Heart right ventricle (tissue), 16 donors: Measurements from ENCODE around the gene MED4. TPM values are rescaled to one million over a fixed set of nuclear protein-coding genes. Genes with fewer than 3 reads are reported as not detected.

Experiments used
- ATAC-seq, 8 donors: fragments of 200-7000 bp; cut with Tn5 transposase; one replicate each; pipeline ENCODE4 v1.9.1; 2020; ENCODE audit warnings: mild to moderate bottlenecking in 8 of 8, moderate library complexity in 8 of 8, moderate number of reproducible peaks in 1 of 8
- DNase-seq, 2 donors: peaks; one replicate each; pipeline ENCODE4 v3.0.0-alpha.2; 2020
- H3K27ac ChIP-seq, 10 donors: fragments of 200-600 bp; sonication (generic) in 2 of 10; one replicate each; pipeline versions ENCODE4 v1.5.0 to v1.8.0; 2020 to 2022; ENCODE audit warnings: mild to moderate bottlenecking in 3 of 10
- H3K27me3 ChIP-seq, 7 donors: fragments of 200-600 bp; one replicate each; pipeline ENCODE4 v1.8.0; 2021 to 2022; ENCODE audit warnings: mild to moderate bottlenecking in 2 of 7
- H3K36me3 ChIP-seq, 9 donors: fragments of 200-600 bp; sonication (generic) in 1 of 9; one replicate each; pipeline versions ENCODE4 v1.5.0 to v1.8.0; 2020 to 2022; ENCODE audit warnings: mild to moderate bottlenecking in 2 of 9
- H3K4me1 ChIP-seq, 9 donors: fragments of 200-600 bp; sonication (generic) in 1 of 9; one replicate each; pipeline versions ENCODE4 v1.5.0 to v1.8.0; 2020 to 2022; ENCODE audit warnings: mild to moderate bottlenecking in 4 of 9
- H3K4me3 ChIP-seq, 10 donors: fragments of 200-600 bp; sonication (generic) in 2 of 10; one replicate each; pipeline versions ENCODE4 v1.5.0 to v1.8.0; 2020 to 2022; ENCODE audit warnings: mild to moderate bottlenecking in 7 of 10, moderate library complexity in 2 of 10
- H3K9me3 ChIP-seq, 11 donors: fragments of 200-600 bp in 10 of 11; sonication (generic) in 2 of 11; one replicate each; pipeline versions ENCODE4 v1.5.0 to v1.8.0; 2013 to 2022; ENCODE audit warnings: mild to moderate bottlenecking in 2 of 11, control low read depth in 1 of 11, moderate library complexity in 1 of 11
- WGBS, 2 donors: extraction: QIAGEN DNeasy Blood & Tissue Kit; methylation state at CpG; one replicate each; pipeline ENCODE4 v1.1.7; 2013; ENCODE audit warnings: inconsistent platforms in 1 of 2; 5-methylcytosine and 5-hydroxymethylcytosine counted together
- intact Hi-C, 10 donors: fragments of 100-400 bp; cut with DNase I; formaldehyde crosslinking; loops; one replicate each; pipeline versions ENCODE4 v1.11.1 to v1.14.2; 2022
- polyA plus RNA-seq, 2 donors: library from polyadenylated mRNA; stranded (reverse); fragments of 200-250 nt; gene quantifications; one replicate each; pipeline ENCODE4 v1.2.3, GENCODE V29; 2013
- total RNA-seq, 10 donors: library from RNA; stranded (reverse); fragmentation: NEBNext Ultra II Directional in 3 of 10; extraction: Animal tissue kit (Norgen Biotek cat#: 25700) in 3 of 10; gene quantifications; one replicate each; pipeline versions ENCODE4 v1.2.1 to v1.2.4, GENCODE V29; 2021 to 2023
- TF ChIP-seq, protein P1 (sequence below), 9 donors: fragments of 200-600 bp; sonication (generic) in 2 of 9; IDR thresholded peaks; one replicate each; pipeline versions ENCODE4 v1.5.0 to v1.8.0; 2021 to 2022; ENCODE audit warnings: antibody characterized with exemption in 9 of 9, mild to moderate bottlenecking in 5 of 9, moderate library complexity in 1 of 9
- donor health status: Arrhythmogenic right ventricular cardiomyopathy.
- donor health status: ischemic (EF 13 %, LVEDD 7.1; RV severe dilation, severe dysfunction).
- donor health status: healthy with polysubstance abuse.
- donor health status: DM: no; HTN: yes; CAD: no.
- donor health status: DM: no; HTN: no; CAD: no.
- donor health status: ischemic (EF 25% LVEDD 6.9; RV normal size, moderate dysfunction).
- donor health status: ischemic (EF 25% LVEDD 5.7; RV mildly dilated, moderate dysfunction).
- donor health status: healthy.
- donor health status: DM: yes; HTN: yes; CAD: no.
- donor health status: Ischemic cardiomyopathy.
- donor health status: ischemic (EF 35%, LVEDD 5.7; RV mildly dilated, moderate dysfunction).
- donor health status: nonischemic (EF 11% LVEDD 7.7; RV severe dilation, severe dysfunction).
- donor health status: DM: yes; HTN: yes; CAD: no.
- donor health status: PGD.
- donor health status: ischemic (EF 29% LVEDD 5.4; RV normal size, mild dysfunction).
- donor health status: nonischemic (EF 23%, LVEDD 6.1; RV moderate dilation, normal function).

Gene MED4
- total and polyA plus RNA-seq, 12 donors = 42.7 to 57.7 (median 47.5) TPM

DNA sequence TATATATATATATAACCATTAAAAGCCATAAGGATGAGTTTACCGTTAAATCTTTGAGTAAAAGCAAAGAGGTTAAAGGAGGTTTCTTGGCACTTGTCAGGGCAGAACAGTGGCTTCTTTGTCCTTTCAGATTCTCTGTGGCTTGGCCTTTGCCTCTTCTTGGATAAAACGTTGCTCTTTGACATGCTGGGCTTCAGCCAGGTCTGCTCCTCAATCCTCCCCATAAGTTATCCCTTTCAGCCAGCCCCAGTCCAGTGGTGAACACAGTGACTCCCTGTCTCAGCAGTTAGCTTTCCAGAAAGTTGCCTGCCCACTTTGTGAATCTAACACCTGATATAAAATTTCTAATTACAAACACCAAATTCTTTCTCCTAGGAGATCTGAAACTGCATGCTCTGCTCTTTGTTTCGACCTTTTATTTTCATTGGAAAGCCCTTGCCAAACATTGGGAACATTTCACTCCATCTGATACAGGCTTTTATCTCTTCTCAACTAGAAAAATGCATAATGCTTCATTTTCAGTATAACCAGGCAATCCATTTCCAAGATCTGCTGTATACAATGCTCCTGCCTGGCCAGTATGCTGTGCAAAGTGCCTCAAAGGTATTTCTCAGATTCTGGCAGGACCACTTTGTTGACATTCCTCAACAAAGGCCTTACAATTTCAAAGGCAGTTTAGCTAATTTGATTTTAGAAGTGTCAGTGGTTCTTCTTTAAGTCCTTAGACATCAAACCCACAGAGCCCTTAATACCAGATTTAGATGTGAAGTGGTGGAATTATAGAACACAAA, 16.2 kb upstream of the MED4 start:
- intact Hi-C loops = no loop called here
- WGBS, 2 donors = 38 to 45% methylated on average over 3 of the region's 3 CpGs
- ATAC-seq = peak; percentile 55 to 85 (median 78)
- Histone ChIP-seq H3K36me3 (no peaks in the 10 kb centered on the region), H3K27me3 (no peaks in the 10 kb centered on the region), H3K4me1 (peaks cover 0 to 55% (median 42%) of the 10 kb centered on the region in 9 donors), H3K4me3 (no peak overlapping the region), H3K27ac (peak overlapping the region; percentile 56 to 91 (median 76)), H3K9me3 (no peaks in the 10 kb centered on the region)
- TF ChIP-seq, protein P1, sequence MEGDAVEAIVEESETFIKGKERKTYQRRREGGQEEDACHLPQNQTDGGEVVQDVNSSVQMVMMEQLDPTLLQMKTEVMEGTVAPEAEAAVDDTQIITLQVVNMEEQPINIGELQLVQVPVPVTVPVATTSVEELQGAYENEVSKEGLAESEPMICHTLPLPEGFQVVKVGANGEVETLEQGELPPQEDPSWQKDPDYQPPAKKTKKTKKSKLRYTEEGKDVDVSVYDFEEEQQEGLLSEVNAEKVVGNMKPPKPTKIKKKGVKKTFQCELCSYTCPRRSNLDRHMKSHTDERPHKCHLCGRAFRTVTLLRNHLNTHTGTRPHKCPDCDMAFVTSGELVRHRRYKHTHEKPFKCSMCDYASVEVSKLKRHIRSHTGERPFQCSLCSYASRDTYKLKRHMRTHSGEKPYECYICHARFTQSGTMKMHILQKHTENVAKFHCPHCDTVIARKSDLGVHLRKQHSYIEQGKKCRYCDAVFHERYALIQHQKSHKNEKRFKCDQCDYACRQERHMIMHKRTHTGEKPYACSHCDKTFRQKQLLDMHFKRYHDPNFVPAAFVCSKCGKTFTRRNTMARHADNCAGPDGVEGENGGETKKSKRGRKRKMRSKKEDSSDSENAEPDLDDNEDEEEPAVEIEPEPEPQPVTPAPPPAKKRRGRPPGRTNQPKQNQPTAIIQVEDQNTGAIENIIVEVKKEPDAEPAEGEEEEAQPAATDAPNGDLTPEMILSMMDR (IDR thresholded peaks at IDR 0.05) = no peak
- peak; percentile 39 to 78 for DNase-seq

GRCh38 chr13:48110132-48110868, 15.4 kb upstream of the MED4 start:
- no peak for DNase-seq
- 31 to 51% methylated on average over 3 of the region's 3 CpGs for WGBS, 2 donors
- intact Hi-C loops = no loop called here
- H3K27me3 ChIP-seq = no peaks in the 10 kb centered on the region
- H3K4me1 ChIP-seq = peaks cover 0 to 55% (median 42%) of the 10 kb centered on the region in 9 donors
- H3K9me3 ChIP-seq = no peaks in the 10 kb centered on the region
- H3K36me3 ChIP-seq = no peaks in the 10 kb centered on the region
- TF ChIP-seq, protein P1 (IDR thresholded peaks at IDR 0.05) = no peak
- H3K27ac ChIP-seq = peak overlapping the region; percentile 56 to 91 (median 76)
- peak in 7 of 8 donors; percentile 50 to 73 (median 59) for ATAC-seq
- H3K4me3 ChIP-seq = no peak overlapping the region

- TF ChIP-seq, protein P1 (IDR thresholded peaks at IDR 0.05) = no peak
- 68 to 82% methylated on average over 4 of the region's 4 CpGs for WGBS, 2 donors
- no peak overlapping the region for H3K4me3 ChIP-seq
- no peaks in the 10 kb centered on the region for H3K9me3 ChIP-seq
- H3K36me3 ChIP-seq = no peaks in the 10 kb centered on the region
- intact Hi-C loops = no loop called here
- ATAC-seq (no peak), DNase-seq (no peak)
- no peaks in the 10 kb centered on the region for H3K27me3 ChIP-seq
- peaks cover 0 to 45% (median 32%) of the 10 kb centered on the region in 9 donors for H3K4me1 ChIP-seq
- H3K27ac ChIP-seq = peak overlapping the region in 1 of 10 donors; percentile 67
These were observed 13.2 kb upstream of the MED4 start for GRCh38 chr13:48108106-48108505.

- no peak for DNase-seq
- Histone ChIP-seq H3K9me3 (no peaks in the 10 kb centered on the region), H3K4me3 (no peak overlapping the region), H3K36me3 (no peaks in the 10 kb centered on the region), H3K27me3 (no peaks in the 10 kb centered on the region), H3K4me1 (peaks cover 0 to 16% (median 15%) of the 10 kb centered on the region in 9 donors), H3K27ac (no peak overlapping the region)
- no peak for ATAC-seq
- WGBS, 2 donors = 90% methylated on average over 4 of the region's 4 CpGs
- intact Hi-C loops = loop anchor here in 6 of 10 donors (2.0 to 10.0 kb wide), 7 partner anchors 60 to 227 kb away; partner anchors contain the start of genes ITM2B (in 4 of the 6), RB1 (in 3 of the 6) and NUDT15 (in 1 of the 6)
- TF ChIP-seq, protein P1 (IDR thresholded peaks at IDR 0.05) = no peak
These were observed 2.9 kb upstream of the MED4 start for GRCh38 chr13:48097793-48098192.
